ENCODE results near the gene HDAC8. TPM values are rescaled to one million over a fixed set of nuclear protein-coding genes. Genes with fewer than 3 reads are reported as not detected.
"Not testable (repeated sequence)": the region's sequence is repeated elsewhere in the genome, so short reads cannot be mapped to it uniquely, and the experiment has no call there.

Gene HDAC8
- total RNA-seq, 4 donors from 2014 or later: 13.8 to 19.3 (median 18.2) TPM

GRCh38 chrX:72461766-72462165 lies 110.9 kb downstream of the HDAC8 start:
- intact Hi-C loops (cut with DNase I; ENCODE audit: low total_unique reads): no loop called here
- 62 to 73% methylated on average over 5 of the region's 5 CpGs for WGBS, 2 donors
- no peak overlapping the region for H3K4me3 ChIP-seq (ENCODE audit: low read depth, poor library complexity, severe bottlenecking)
- DNase-seq (ENCODE audit: low spot score in 2 of 2): no peak
- TF ChIP-seq POLR2A (IDR thresholded peaks at IDR 0.05): no peak

GRCh38 chrX:72461288-72461687 lies 111.4 kb downstream of the HDAC8 start:
- intact Hi-C loops (cut with DNase I; ENCODE audit: low total_unique reads): no loop called here
- TF ChIP-seq POLR2A (IDR thresholded peaks at IDR 0.05): no peak
- TF ChIP-seq CTCF (IDR thresholded peaks at IDR 0.05): no peak
- WGBS, 2 donors: 54 to 74% methylated on average over 2 of the region's 2 CpGs
- no peak overlapping the region for H3K4me3 ChIP-seq (ENCODE audit: low read depth, poor library complexity, severe bottlenecking)
- no peak for DNase-seq (ENCODE audit: low spot score in 2 of 2)

GRCh38 chrX:72460715-72461114 lies 111.9 kb downstream of the HDAC8 start:
- 93 to 100% methylated on average over 1 of the region's 1 CpG for WGBS, 2 donors
- no peak overlapping the region for H3K4me3 ChIP-seq (ENCODE audit: low read depth, poor library complexity, severe bottlenecking)
- TF ChIP-seq POLR2A (IDR thresholded peaks at IDR 0.05): no peak
- no peak for TF ChIP-seq CTCF (IDR thresholded peaks at IDR 0.05)
- intact Hi-C loops (cut with DNase I; ENCODE audit: low total_unique reads): no loop called here
- DNase-seq (ENCODE audit: low spot score in 2 of 2): no peak

GRCh38 chrX:72449034-72449433 lies 123.6 kb downstream of the HDAC8 start:
- WGBS, 2 donors: 87 to 100% methylated on average over 1 of the region's 1 CpG

GRCh38 chrX:72440764-72441163 lies 131.9 kb downstream of the HDAC8 start:
- intact Hi-C loops (cut with DNase I; ENCODE audit: low total_unique reads); DNase-seq (ENCODE audit: low spot score in 2 of 2); H3K4me3 ChIP-seq (ENCODE audit: low read depth, poor library complexity, severe bottlenecking): not testable (repeated sequence)
- 94 to 98% methylated on average over 14 to 16 of the region's 16 CpGs for WGBS, 2 donors

More at GRCh38 chrX:72449034-72449433, 123.6 kb downstream of the HDAC8 start:
- H3K4me3 ChIP-seq (ENCODE audit: low read depth, poor library complexity, severe bottlenecking); intact Hi-C loops (cut with DNase I; ENCODE audit: low total_unique reads); DNase-seq (ENCODE audit: low spot score in 2 of 2): not testable (repeated sequence)

GRCh38 chrX:72436010-72436409 lies 136.6 kb downstream of the HDAC8 start:
- TF ChIP-seq CTCF (IDR thresholded peaks at IDR 0.05) (no peak), POLR2A (IDR thresholded peaks at IDR 0.05) (no peak)
- intact Hi-C loops (cut with DNase I; ENCODE audit: low total_unique reads): no loop called here
- no peak overlapping the region for H3K4me3 ChIP-seq (ENCODE audit: low read depth, poor library complexity, severe bottlenecking)

GRCh38 chrX:72430405-72430968 lies 142.2 kb downstream of the HDAC8 start:
- TF ChIP-seq CTCF (IDR thresholded peaks at IDR 0.05): no peak
- TF ChIP-seq POLR2A (IDR thresholded peaks at IDR 0.05): no peak
- intact Hi-C loops (cut with DNase I; ENCODE audit: low total_unique reads): no loop called here
- 84 to 90% methylated on average over 4 of the region's 4 CpGs for WGBS, 2 donors
- no peak overlapping the region for H3K4me3 ChIP-seq (ENCODE audit: low read depth, poor library complexity, severe bottlenecking)
- DNase-seq (ENCODE audit: low spot score in 2 of 2): no peak

More at GRCh38 chrX:72436010-72436409, 136.6 kb downstream of the HDAC8 start:
- DNase-seq (ENCODE audit: low spot score in 2 of 2): no peak

All from lower leg skin (tissue), 4 donors.